Glutamatergic neuron (in vitro differentiated cells): ENCODE results near the gene NPR2. TPM values are rescaled to one million over a fixed set of nuclear protein-coding genes. Genes with fewer than 3 reads are reported as not detected.
A peak's percentile ranks its signal among the peaks of the same experiment; 100 is the strongest.

Experiments used
- DNase-seq: peaks from one replicate; pipeline ENCODE4 v3.0.0; 2022
- H3K27ac Mint-ChIP-seq: one replicate; pipeline ENCODE4 v1.8.0; 2020; ENCODE audit warnings: mild to moderate bottlenecking, mixed read lengths, inconsistent platforms; ENCODE audit not compliant: unreplicated experiment
- H3K27me3 Mint-ChIP-seq: one replicate; pipeline ENCODE4 v1.8.0; 2020; ENCODE audit warnings: mild to moderate bottlenecking, moderate library complexity, mixed read lengths, inconsistent platforms; ENCODE audit not compliant: unreplicated experiment
- H3K36me3 Mint-ChIP-seq: one replicate; pipeline ENCODE4 v1.8.0; 2020; ENCODE audit warnings: mild to moderate bottlenecking, mixed read lengths, inconsistent platforms; ENCODE audit not compliant: unreplicated experiment
- H3K4me1 Mint-ChIP-seq: one replicate; pipeline ENCODE4 v1.8.0; 2020; ENCODE audit warnings: mild to moderate bottlenecking, low read depth, mixed read lengths, inconsistent platforms; ENCODE audit not compliant: unreplicated experiment
- H3K4me3 Mint-ChIP-seq: one replicate; pipeline ENCODE4 v1.8.0; 2020; ENCODE audit warnings: mild to moderate bottlenecking, mixed read lengths, inconsistent platforms; ENCODE audit not compliant: unreplicated experiment
- H3K9me3 Mint-ChIP-seq: one replicate; pipeline ENCODE4 v1.8.0; 2020; ENCODE audit warnings: mild to moderate bottlenecking, moderate library complexity, mixed read lengths, inconsistent platforms; ENCODE audit not compliant: unreplicated experiment
- total RNA-seq: library from RNA; stranded (reverse); fragmentation: NEBNext Ultra II Directional; extraction: Animal tissue kit (Norgen Biotek cat#: 25700); gene quantifications from one replicate; pipeline ENCODE4 v1.2.1, GENCODE V29; 2021; ENCODE audit not compliant: unreplicated experiment
- TF ChIP-seq, protein P1 (sequence below): fragments of 200-600 bp; sonication (generic); IDR thresholded peaks from one replicate; pipeline ENCODE4 v1.5.0; 2021; ENCODE audit not compliant: partially characterized antibody, unreplicated experiment

The NPR2 gene
- total RNA-seq, 1 donor from 2014 or later = 357 TPM

DNA sequence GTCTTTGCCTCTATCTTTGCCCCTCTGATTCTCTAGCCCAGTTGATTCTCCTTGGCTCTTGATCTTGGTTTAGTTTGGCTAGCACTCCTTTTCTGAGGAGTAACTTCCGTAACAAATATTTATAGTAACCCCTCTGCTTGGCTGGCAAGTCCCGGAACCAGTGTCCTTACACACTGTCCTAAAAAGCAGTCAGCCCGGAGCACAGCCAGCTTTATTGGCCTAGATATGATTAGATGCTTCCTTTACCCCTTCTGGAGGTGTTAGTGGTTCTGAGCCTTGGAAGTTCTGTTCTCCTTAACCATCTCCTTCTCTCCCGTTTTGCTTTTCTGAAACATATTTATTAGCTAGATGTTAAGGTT, 20.3 kb upstream of the NPR2 start:
- no peaks in the 10 kb centered on the region for H3K36me3 Mint-ChIP-seq

DNA sequence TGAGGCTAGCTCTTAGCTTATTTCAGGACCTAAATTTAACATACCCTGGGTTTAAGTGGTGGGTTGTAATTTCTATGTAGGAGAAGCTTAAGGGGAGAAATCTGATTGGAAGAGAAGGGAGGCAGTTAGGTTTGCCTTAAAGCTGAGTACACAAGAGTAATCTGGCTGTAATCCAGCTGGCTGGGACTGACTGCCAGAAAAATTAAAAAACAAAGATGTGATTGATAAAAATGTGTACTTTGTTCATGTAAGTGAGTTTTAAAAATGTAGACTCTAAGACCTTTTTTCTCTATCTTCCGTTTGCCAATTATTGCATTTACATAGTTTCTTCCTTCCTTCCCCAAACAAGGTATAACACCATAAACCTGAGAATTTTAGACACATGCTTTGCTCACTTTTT, 19.9 kb upstream of the NPR2 start:
- Mint-ChIP-seq H3K9me3 (no peaks in the 10 kb centered on the region), H3K4me3 (no peak overlapping the region), H3K27me3 (peaks cover 3% of the 10 kb centered on the region), H3K36me3 (no peaks in the 10 kb centered on the region), H3K27ac (no peak overlapping the region), H3K4me1 (peaks cover 13% of the 10 kb centered on the region)
- TF ChIP-seq, protein P1, sequence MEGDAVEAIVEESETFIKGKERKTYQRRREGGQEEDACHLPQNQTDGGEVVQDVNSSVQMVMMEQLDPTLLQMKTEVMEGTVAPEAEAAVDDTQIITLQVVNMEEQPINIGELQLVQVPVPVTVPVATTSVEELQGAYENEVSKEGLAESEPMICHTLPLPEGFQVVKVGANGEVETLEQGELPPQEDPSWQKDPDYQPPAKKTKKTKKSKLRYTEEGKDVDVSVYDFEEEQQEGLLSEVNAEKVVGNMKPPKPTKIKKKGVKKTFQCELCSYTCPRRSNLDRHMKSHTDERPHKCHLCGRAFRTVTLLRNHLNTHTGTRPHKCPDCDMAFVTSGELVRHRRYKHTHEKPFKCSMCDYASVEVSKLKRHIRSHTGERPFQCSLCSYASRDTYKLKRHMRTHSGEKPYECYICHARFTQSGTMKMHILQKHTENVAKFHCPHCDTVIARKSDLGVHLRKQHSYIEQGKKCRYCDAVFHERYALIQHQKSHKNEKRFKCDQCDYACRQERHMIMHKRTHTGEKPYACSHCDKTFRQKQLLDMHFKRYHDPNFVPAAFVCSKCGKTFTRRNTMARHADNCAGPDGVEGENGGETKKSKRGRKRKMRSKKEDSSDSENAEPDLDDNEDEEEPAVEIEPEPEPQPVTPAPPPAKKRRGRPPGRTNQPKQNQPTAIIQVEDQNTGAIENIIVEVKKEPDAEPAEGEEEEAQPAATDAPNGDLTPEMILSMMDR = no peak
- DNase-seq = no peak

More for the DNA sequence above, 20.3 kb upstream of the NPR2 start:
- H3K4me1 Mint-ChIP-seq = peaks cover 12% of the 10 kb centered on the region
- H3K4me3 Mint-ChIP-seq = no peak overlapping the region
- H3K27me3 Mint-ChIP-seq = peaks cover under 1% of the 10 kb centered on the region
- H3K27ac Mint-ChIP-seq = no peak overlapping the region
- TF ChIP-seq, protein P1 = no peak
- H3K9me3 Mint-ChIP-seq = no peaks in the 10 kb centered on the region
- no peak for DNase-seq

DNA sequence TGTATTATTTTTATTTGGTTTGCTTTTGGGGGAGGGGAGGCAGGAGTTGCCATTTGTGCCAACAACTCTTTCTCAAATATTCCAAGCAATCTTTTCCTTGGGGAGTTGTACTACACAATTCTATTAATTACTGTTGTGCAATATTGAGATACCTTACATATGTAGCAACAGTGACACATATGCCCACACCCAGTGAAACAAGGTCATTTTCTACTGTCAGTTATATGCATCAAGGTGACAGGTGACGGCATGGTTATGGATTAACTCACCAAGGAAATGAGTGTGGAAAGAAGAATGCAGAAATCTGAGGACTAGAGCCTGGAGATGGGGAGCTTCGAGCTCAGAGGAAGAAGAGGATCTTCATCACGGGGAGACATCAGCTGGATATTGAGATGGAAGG, 19.4 kb upstream of the NPR2 start:
- Mint-ChIP-seq H3K27me3 (peaks cover 3% of the 10 kb centered on the region), H3K27ac (no peak overlapping the region), H3K36me3 (no peaks in the 10 kb centered on the region), H3K4me3 (no peak overlapping the region), H3K4me1 (peaks cover 13% of the 10 kb centered on the region), H3K9me3 (no peaks in the 10 kb centered on the region)
- no peak for DNase-seq
- TF ChIP-seq, protein P1 = no peak

DNA sequence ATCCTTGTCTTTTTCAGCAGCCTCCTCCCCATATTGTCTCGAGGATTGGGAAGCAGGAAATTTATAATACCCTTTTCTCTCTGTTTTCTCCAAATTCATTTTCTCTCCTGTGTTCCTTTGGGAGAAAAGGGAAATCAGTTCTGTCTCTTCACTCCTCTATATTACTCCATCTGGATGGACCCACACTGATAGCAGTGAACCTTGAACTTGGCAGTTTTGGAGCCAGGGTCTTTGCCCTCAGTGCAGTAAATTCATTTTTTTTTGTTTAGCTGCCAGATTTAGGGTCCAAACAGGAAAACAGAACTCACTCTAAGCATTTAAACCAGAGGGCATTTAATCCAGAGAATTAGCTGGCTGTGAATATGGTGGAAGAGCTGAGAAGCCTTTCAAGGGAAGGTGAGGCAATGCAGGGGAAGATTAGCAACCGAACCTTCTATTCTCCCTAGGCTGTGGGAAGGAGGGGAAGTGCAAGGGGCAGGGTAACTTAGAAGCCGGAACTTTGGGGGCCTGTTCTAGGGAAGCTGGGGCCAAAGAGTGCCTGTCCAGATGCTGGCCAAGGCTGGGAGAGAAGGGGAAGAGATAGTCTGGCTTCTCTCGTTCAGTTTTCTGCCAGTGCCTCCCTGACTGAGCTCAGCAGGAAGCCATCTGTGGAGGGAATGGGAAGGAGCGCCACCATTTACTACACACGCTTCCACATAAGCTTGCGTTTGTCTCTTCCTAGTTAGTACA, 16.3 kb upstream of the NPR2 start:
- no peak for DNase-seq
- Mint-ChIP-seq H3K4me1 (peaks cover 13% of the 10 kb centered on the region), H3K9me3 (no peaks in the 10 kb centered on the region), H3K27ac (peak overlapping the region; percentile 8), H3K4me3 (no peak overlapping the region), H3K36me3 (no peaks in the 10 kb centered on the region), H3K27me3 (peaks cover 3% of the 10 kb centered on the region)
- TF ChIP-seq, protein P1 = no peak

DNA sequence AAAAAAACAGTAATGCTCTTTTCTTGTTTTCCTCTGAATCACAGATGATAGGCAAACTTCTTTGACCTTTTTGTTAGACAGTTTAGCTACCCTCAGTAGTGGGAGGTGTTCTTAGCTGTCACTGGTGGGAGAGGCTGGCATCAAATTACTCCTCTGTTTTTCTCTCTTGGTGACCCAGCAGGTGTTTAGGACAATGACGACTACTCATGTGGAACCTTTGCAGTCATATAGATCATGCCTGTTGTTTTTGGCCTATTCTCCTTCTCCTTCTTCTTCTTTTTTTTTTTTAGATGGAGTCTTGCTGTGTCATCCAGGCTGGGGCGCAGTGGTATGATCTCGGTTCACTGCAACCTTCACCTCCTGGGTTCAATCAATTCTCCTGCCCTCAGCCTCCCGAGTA, 15.4 kb upstream of the NPR2 start:
- H3K27me3 Mint-ChIP-seq = peaks cover 3% of the 10 kb centered on the region
- DNase-seq = no peak
- H3K9me3 Mint-ChIP-seq = no peaks in the 10 kb centered on the region
- H3K36me3 Mint-ChIP-seq = no peaks in the 10 kb centered on the region
- no peak overlapping the region for H3K27ac Mint-ChIP-seq
- H3K4me1 Mint-ChIP-seq = peaks cover 13% of the 10 kb centered on the region
- TF ChIP-seq, protein P1 = no peak
- no peak overlapping the region for H3K4me3 Mint-ChIP-seq
